Tibial artery (tissue), 4 donors: ENCODE data around the gene HOXB4.

ENCODE experiments used
- DNase-seq, 2 donors: peaks; one replicate each; pipeline ENCODE4 v3.0.0-alpha.2; 2019
- H3K27ac ChIP-seq, 2 donors: fragments of 200-600 bp; sonication (generic) in 1 of 2; 1 replicate in 1 of 2; 2 replicates in 1 of 2; pipeline ENCODE4 v1.5.1; 2018 to 2019; ENCODE audit warnings: mild to moderate bottlenecking in 1 of 2
- H3K27me3 ChIP-seq, 2 donors: fragments of 200-600 bp; sonication (generic) in 1 of 2; one replicate each; pipeline versions ENCODE4 v1.5.1 to v1.6.0; 2016 to 2019
- H3K36me3 ChIP-seq, 3 donors: fragments of 200-600 bp; sonication (generic) in 2 of 3; one replicate each; pipeline ENCODE4 v1.5.1; 2016 to 2019; ENCODE audit warnings: mild to moderate bottlenecking in 2 of 3
- H3K4me1 ChIP-seq, 4 donors: fragments of 200-600 bp; sonication (generic) in 2 of 4; 1 replicate in 3 of 4; 2 replicates in 1 of 4; pipeline ENCODE4 v1.5.1; 2016 to 2019
- H3K4me3 ChIP-seq, 2 donors: fragments of 200-600 bp; sonication (generic) in 1 of 2; 1 replicate in 1 of 2; 2 replicates in 1 of 2; pipeline ENCODE4 v1.5.1; 2018 to 2019; ENCODE audit warnings: mild to moderate bottlenecking in 2 of 2
- H3K9me3 ChIP-seq, 3 donors: fragments of 200-600 bp; sonication (generic) in 1 of 3; one replicate each; pipeline ENCODE4 v1.5.1; 2016 to 2019
- intact Hi-C: fragments of 100-400 bp; cut with DNase I; formaldehyde crosslinking; loops from one replicate; pipeline ENCODE4 v1.15.0; 2023; ENCODE audit warnings: low total_unique reads
- TF ChIP-seq, protein P1 (sequence below), 2 experiments: fragments of 200-600 bp in 1 of 2; fragments of 450-650 bp in 1 of 2; IDR thresholded peaks; one replicate each; pipeline ENCODE4 v1.5.1; 2017 to 2019; ENCODE audit warnings: antibody characterized with exemption in 2 of 2, mild to moderate bottlenecking in 1 of 2, moderate library complexity in 1 of 2

Gene HOXB4

DNA sequence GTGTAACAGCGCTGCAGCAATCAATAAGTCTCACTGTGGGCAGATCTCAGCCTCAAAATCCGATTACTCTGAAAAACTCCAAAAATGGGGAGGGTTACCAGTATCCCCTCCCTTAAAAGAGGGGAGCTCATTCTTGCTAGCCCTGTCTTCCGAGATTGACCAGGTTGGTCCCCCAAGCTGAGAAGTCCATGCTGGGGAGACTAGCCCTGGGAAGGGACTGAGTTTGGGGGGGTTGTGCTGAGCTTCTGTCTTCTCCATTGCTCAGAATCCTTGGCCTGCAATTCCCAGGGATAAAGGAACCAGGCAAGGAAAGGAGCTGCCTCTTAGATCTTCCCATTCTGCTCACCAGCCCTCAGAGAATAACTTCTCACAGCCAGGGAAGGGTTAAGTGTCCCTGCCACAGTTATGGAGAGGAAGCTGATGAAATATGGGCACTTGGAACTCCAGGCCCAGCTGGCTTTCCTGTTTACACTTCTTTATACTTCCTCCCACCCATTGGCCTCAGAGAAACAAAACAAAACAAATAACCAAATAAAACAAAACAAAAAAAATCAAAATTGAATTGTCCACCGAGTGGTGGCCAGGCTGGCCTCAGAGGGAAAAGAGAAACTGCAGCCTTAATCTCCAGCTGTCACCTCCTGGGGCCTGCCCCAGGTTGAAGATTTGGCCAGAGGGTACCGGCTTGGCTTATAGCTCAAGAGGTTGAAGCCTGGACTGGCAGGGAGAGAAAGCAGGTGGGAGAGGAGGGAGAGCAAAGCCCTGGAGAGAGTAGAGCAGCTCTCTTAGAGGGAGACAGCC is 9.3 kb upstream of the HOXB4 start:
- intact Hi-C loops, result no loop called here
- no peak for DNase-seq
- no peak overlapping the region for H3K27ac ChIP-seq
- H3K4me1 ChIP-seq, result peaks cover 0 to 20% (median 13%) of the 10 kb centered on the region in 4 donors
- H3K27me3 ChIP-seq, result peaks cover 0 to 67% of the 10 kb centered on the region in 2 donors
- no peaks in the 10 kb centered on the region for H3K9me3 ChIP-seq
- no peaks in the 10 kb centered on the region for H3K36me3 ChIP-seq
- no peak overlapping the region for H3K4me3 ChIP-seq
- TF ChIP-seq, protein P1, sequence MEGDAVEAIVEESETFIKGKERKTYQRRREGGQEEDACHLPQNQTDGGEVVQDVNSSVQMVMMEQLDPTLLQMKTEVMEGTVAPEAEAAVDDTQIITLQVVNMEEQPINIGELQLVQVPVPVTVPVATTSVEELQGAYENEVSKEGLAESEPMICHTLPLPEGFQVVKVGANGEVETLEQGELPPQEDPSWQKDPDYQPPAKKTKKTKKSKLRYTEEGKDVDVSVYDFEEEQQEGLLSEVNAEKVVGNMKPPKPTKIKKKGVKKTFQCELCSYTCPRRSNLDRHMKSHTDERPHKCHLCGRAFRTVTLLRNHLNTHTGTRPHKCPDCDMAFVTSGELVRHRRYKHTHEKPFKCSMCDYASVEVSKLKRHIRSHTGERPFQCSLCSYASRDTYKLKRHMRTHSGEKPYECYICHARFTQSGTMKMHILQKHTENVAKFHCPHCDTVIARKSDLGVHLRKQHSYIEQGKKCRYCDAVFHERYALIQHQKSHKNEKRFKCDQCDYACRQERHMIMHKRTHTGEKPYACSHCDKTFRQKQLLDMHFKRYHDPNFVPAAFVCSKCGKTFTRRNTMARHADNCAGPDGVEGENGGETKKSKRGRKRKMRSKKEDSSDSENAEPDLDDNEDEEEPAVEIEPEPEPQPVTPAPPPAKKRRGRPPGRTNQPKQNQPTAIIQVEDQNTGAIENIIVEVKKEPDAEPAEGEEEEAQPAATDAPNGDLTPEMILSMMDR (IDR thresholded peaks at IDR 0.05), result no peak

DNA sequence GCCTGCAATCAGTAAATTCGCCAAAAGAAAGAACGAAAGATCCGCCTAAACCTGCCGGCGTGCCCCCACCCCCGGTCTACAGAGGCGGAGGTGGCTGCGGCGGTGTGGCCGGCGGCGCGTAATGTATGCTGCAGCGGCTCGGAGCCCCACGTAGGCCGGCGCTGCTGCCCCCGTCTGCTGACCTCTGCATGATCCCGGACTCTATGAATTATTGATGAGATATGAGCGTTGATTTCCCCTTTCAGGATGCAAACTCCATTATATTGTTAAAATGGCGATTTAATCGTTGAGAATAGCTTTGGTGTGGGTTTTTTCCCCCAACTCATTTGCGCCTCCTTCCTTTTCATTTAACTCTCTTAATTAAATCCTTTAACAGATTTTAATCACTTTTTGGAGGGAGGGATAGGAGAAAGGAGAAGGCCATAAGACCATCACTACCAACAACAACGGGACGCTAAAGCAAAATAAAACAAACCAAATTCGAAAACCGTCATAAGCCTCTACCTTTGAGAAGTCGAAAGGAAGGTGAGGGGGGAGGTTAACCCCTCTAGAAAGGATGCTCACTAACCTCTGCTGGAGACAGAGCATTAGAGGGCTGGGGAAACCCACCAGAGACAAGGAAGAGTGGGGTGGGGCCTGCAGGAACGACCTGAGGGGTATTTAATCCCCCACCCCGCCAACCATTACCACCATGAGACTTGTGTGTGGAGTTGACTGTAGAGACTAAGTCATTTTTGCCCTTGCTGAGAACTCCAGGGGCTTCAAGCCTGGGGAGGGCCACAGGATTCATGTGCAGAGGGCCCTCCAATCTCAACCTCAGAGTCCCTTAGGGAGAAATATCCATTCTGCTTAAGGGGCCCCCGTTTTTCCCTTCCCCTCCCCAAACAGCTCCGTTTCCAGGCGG is 8.5 kb upstream of the HOXB4 start:
- Histone ChIP-seq H3K9me3 (no peaks in the 10 kb centered on the region), H3K27me3 (peaks cover 0 to 67% of the 10 kb centered on the region in 2 donors), H3K4me1 (peaks cover 0 to 27% (median 15%) of the 10 kb centered on the region in 4 donors), H3K27ac (no peak overlapping the region), H3K36me3 (no peaks in the 10 kb centered on the region), H3K4me3 (peak overlapping the region; percentile 51 to 69)
- DNase-seq, result no peak
- intact Hi-C loops, result no loop called here
- TF ChIP-seq, protein P1 (IDR thresholded peaks at IDR 0.05), result no peak

- no peak overlapping the region for H3K4me3 ChIP-seq
- TF ChIP-seq, protein P1 (IDR thresholded peaks at IDR 0.05), result no peak
- no peak for DNase-seq
- H3K4me1 ChIP-seq, result peaks cover 0 to 29% (median 16%) of the 10 kb centered on the region in 4 donors
- no peak overlapping the region for H3K27ac ChIP-seq
- intact Hi-C loops, result no loop called here
- peaks cover 0 to 64% of the 10 kb centered on the region in 2 donors for H3K27me3 ChIP-seq
- no peaks in the 10 kb centered on the region for H3K36me3 ChIP-seq
- no peaks in the 10 kb centered on the region for H3K9me3 ChIP-seq
These were observed 6.1 kb upstream of the HOXB4 start for GRCh38 chr17:48584223-48584741.

- no peaks in the 10 kb centered on the region for H3K36me3 ChIP-seq
- no peaks in the 10 kb centered on the region for H3K9me3 ChIP-seq
- H3K27me3 ChIP-seq, result peaks cover 0 to 66% of the 10 kb centered on the region in 2 donors
- H3K27ac ChIP-seq, result no peak overlapping the region
- DNase-seq, result no peak
- H3K4me3 ChIP-seq, result no peak overlapping the region
- TF ChIP-seq, protein P1 (IDR thresholded peaks at IDR 0.05), result no peak
- H3K4me1 ChIP-seq, result peaks cover 0 to 31% (median 17%) of the 10 kb centered on the region in 4 donors
- intact Hi-C loops, result no loop called here
These were observed 5.6 kb upstream of the HOXB4 start for GRCh38 chr17:48583708-48584222.

- peak overlapping the region in 1 of 2 donors; percentile 44 for H3K4me3 ChIP-seq
- H3K27me3 ChIP-seq, result peaks cover 2 to 63% of the 10 kb centered on the region in 2 donors
These were observed 4.6 kb upstream of the HOXB4 start for GRCh38 chr17:48582750-48583069.

More at GRCh38 chr17:48582750-48583069, 4.6 kb upstream of the HOXB4 start:
- Histone ChIP-seq H3K27ac (peak overlapping the region in 1 of 2 donors; percentile 8), H3K9me3 (no peaks in the 10 kb centered on the region), H3K4me1 (peaks cover 0 to 36% (median 22%) of the 10 kb centered on the region in 4 donors), H3K36me3 (no peaks in the 10 kb centered on the region)
- TF ChIP-seq, protein P1 (IDR thresholded peaks at IDR 0.05), result no peak
- intact Hi-C loops, result no loop called here
- DNase-seq, result no peak
